GM03348 (cell line): ENCODE measurements around the gene ZNF24.

ENCODE experiments used
- DNase-seq: peaks from one replicate; pipeline ENCODE4 v3.0.0; 2012; ENCODE audit warnings: low spot score

Gene ZNF24

GRCh38 chr18:35296060-35296459, 48.2 kb downstream of the ZNF24 start:
- DNase-seq: no peak

GRCh38 chr18:35291166-35291565, 53.1 kb downstream of the ZNF24 start:
- no peak for DNase-seq

- DNase-seq: peak; percentile 98
Observed at GRCh38 chr18:35290094-35290735, 54.0 kb downstream of the ZNF24 start, which contains the start of gene ZSCAN30. Gene ZSCAN30, minus strand, starts transcription at chr18:35290229. Its CDS starts 25,877 bp downstream, at chr18:35264352.

- peak; percentile 26 for DNase-seq
Observed at GRCh38 chr18:35289727-35290093, 54.5 kb downstream of the ZNF24 start.

GRCh38 chr18:35289293-35289692, 54.9 kb downstream of the ZNF24 start:
- peak; percentile 37 for DNase-seq

- no peak for DNase-seq
Observed at GRCh38 chr18:35284841-35285240, 59.4 kb downstream of the ZNF24 start.

GRCh38 chr18:35283923-35284794, 60.1 kb downstream of the ZNF24 start:
- no peak for DNase-seq

GRCh38 chr18:35282353-35282752, 61.9 kb downstream of the ZNF24 start:
- DNase-seq: peak; percentile 79
